Astrocyte (in vitro differentiated cells and primary cell): ENCODE results near the gene CTNNAL1. TPM values are rescaled to one million over a fixed set of nuclear protein-coding genes. Genes with fewer than 3 reads are reported as not detected.

Experiments used
- DNase-seq: peaks from one replicate; pipeline ENCODE4 v3.0.0-alpha.2; 2010; ENCODE audit warnings: low read depth
- FAIRE-seq: peaks from 2 replicates; lab custom pipeline; 2011; peaks lifted over from hg19 to GRCh38; lab: Jason Lieb, UNC
- H2AFZ ChIP-seq: 2 replicates; pipeline ENCODE4 v1.6.0; 2012; ENCODE audit warnings: low read depth, low read length, inconsistent platforms
- H3K27ac ChIP-seq: 2 replicates; pipeline ENCODE4 v1.5.1; 2011; ENCODE audit warnings: low read depth, low read length, inconsistent platforms
- H3K27me3 ChIP-seq: 2 replicates; pipeline ENCODE4 v1.6.0; 2011; ENCODE audit warnings: low read length, inconsistent platforms; ENCODE audit not compliant: insufficient read depth
- H3K36me3 ChIP-seq: 2 replicates; pipeline ENCODE4 v1.5.1; 2011; ENCODE audit warnings: low read length, inconsistent platforms; ENCODE audit not compliant: insufficient read depth
- H3K4me1 ChIP-seq: 2 replicates; pipeline ENCODE4 v1.5.1; 2011; ENCODE audit warnings: low read length, inconsistent platforms; ENCODE audit not compliant: insufficient read depth
- H3K4me2 ChIP-seq: 2 replicates; pipeline ENCODE4 v1.6.0; 2012; ENCODE audit warnings: low read length, inconsistent platforms
- H3K4me3 ChIP-seq: 2 replicates; pipeline ENCODE4 v1.5.1; 2011; ENCODE audit warnings: low read depth, mild to moderate bottlenecking, low read length, inconsistent platforms; ENCODE audit not compliant: insufficient read depth
- H3K79me2 ChIP-seq: 2 replicates; pipeline ENCODE4 v1.6.0; 2012; ENCODE audit warnings: mild to moderate bottlenecking, low read length, inconsistent platforms; ENCODE audit not compliant: insufficient read depth
- H3K9ac ChIP-seq: 2 replicates; pipeline ENCODE4 v1.6.0; 2012; ENCODE audit warnings: mild to moderate bottlenecking, low read length, inconsistent platforms
- H3K9me3 ChIP-seq: 2 replicates; pipeline ENCODE4 v1.5.1; 2012; ENCODE audit warnings: low read depth, mild to moderate bottlenecking, low read length, inconsistent platforms; ENCODE audit not compliant: insufficient read depth
- H4K20me1 ChIP-seq: 2 replicates; pipeline ENCODE4 v1.6.0; 2012; ENCODE audit warnings: low read length, inconsistent platforms; ENCODE audit not compliant: insufficient read depth
- H3K27ac Mint-ChIP-seq: one replicate; pipeline ENCODE4 v1.8.0; 2021; ENCODE audit warnings: mild to moderate bottlenecking, mixed read lengths; ENCODE audit not compliant: unreplicated experiment
- H3K27me3 Mint-ChIP-seq: one replicate; pipeline ENCODE4 v1.8.0; 2021; ENCODE audit warnings: low read depth, mixed read lengths; ENCODE audit not compliant: unreplicated experiment
- H3K36me3 Mint-ChIP-seq: one replicate; pipeline ENCODE4 v1.8.0; 2021; ENCODE audit warnings: low read depth, mixed read lengths; ENCODE audit not compliant: unreplicated experiment
- H3K4me1 Mint-ChIP-seq: one replicate; pipeline ENCODE4 v1.8.0; 2021; ENCODE audit warnings: low read depth, mixed read lengths; ENCODE audit not compliant: unreplicated experiment
- H3K4me3 Mint-ChIP-seq: one replicate; pipeline ENCODE4 v1.8.0; 2021; ENCODE audit warnings: mild to moderate bottlenecking, moderate library complexity, mixed read lengths; ENCODE audit not compliant: unreplicated experiment
- H3K9me3 Mint-ChIP-seq: one replicate; pipeline ENCODE4 v1.8.0; 2021; ENCODE audit warnings: mild to moderate bottlenecking, mixed read lengths; ENCODE audit not compliant: unreplicated experiment
- CTCF ChIP-seq: IDR thresholded peaks from 2 replicates; pipeline ENCODE4 v1.5.1; 2011; ENCODE audit warnings: low read depth, mild to moderate bottlenecking, inconsistent platforms, low read length, moderate library complexity; ENCODE audit not compliant: insufficient read depth
- EZH2 ChIP-seq: IDR thresholded peaks from 2 replicates; pipeline ENCODE4 v1.6.1; 2012; ENCODE audit warnings: mild to moderate bottlenecking, low read length, inconsistent platforms; ENCODE audit not compliant: insufficient read depth
- total RNA-seq: library from RNA; stranded (reverse); gene quantifications from 2 replicates; pipeline ENCODE4 v1.2.1, GENCODE V29; 2021

Gene CTNNAL1
- total RNA-seq, 1 donor from 2014 or later, result 35.1 TPM

DNA sequence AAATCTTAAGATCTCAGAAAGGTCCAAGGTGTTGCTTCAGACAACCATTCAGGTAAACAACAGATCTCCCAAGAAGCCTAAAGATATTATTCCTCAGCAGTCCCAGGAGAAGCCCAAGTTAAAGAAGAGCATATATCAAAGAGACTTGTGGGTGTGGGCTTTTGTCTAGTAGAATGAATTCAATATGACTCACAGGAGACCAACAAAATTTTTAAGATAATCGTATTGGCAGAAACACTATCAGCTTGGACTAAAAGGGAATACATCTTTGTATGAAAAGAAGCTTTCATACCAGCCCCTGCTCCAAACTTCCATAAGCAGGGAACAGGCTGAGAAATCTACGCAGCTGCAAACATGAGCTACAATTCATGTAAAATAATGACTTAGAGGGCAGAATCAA lies 10.2 kb downstream of the CTNNAL1 start:
- Histone ChIP-seq H3K4me2 (no peak overlapping the region), H3K27me3 (no peaks in the 10 kb centered on the region), H3K9me3 (peaks cover 5% of the 10 kb centered on the region), H3K27ac (no peak overlapping the region), H4K20me1 (peaks cover 40% of the 10 kb centered on the region), H3K36me3 (no peaks in the 10 kb centered on the region), H3K79me2 (peaks cover 88% of the 10 kb centered on the region), H3K9ac (no peak overlapping the region), H3K4me3 (no peak overlapping the region), H3K4me1 (peaks cover 5% of the 10 kb centered on the region), H2AFZ (no peak overlapping the region)
- Mint-ChIP-seq H3K36me3 (peaks cover 11% of the 10 kb centered on the region), H3K27me3 (no peaks in the 10 kb centered on the region), H3K9me3 (peaks cover 9% of the 10 kb centered on the region), H3K4me1 (peaks cover 10% of the 10 kb centered on the region), H3K4me3 (no peak overlapping the region), H3K27ac (no peak overlapping the region)
- peak; percentile 9 for FAIRE-seq
- no peak for DNase-seq
- TF ChIP-seq CTCF (no peak), EZH2 (no peak)

GRCh38 chr9:109002141-109002540 lies 11.2 kb downstream of the CTNNAL1 start:
- no peak overlapping the region for H3K27ac ChIP-seq
- H3K9me3 Mint-ChIP-seq, result peaks cover 9% of the 10 kb centered on the region
- H3K4me1 Mint-ChIP-seq, result peaks cover 8% of the 10 kb centered on the region
- H3K4me1 ChIP-seq, result peaks cover 5% of the 10 kb centered on the region
- DNase-seq, result no peak
- no peak overlapping the region for H3K9ac ChIP-seq
- H2AFZ ChIP-seq, result no peak overlapping the region
- peaks cover 16% of the 10 kb centered on the region for H3K36me3 Mint-ChIP-seq
- H4K20me1 ChIP-seq, result peaks cover 47% of the 10 kb centered on the region
- no peak for FAIRE-seq
- H3K36me3 ChIP-seq, result no peaks in the 10 kb centered on the region
- TF ChIP-seq EZH2, result no peak
- TF ChIP-seq CTCF, result no peak
- H3K27ac Mint-ChIP-seq, result no peak overlapping the region
- no peak overlapping the region for H3K4me2 ChIP-seq
- H3K9me3 ChIP-seq, result peaks cover 5% of the 10 kb centered on the region
- H3K4me3 Mint-ChIP-seq, result no peak overlapping the region
- no peaks in the 10 kb centered on the region for H3K27me3 Mint-ChIP-seq
- peaks cover 88% of the 10 kb centered on the region for H3K79me2 ChIP-seq
- H3K4me3 ChIP-seq, result no peak overlapping the region
- H3K27me3 ChIP-seq, result no peaks in the 10 kb centered on the region

GRCh38 chr9:109001275-109001676 lies 12.0 kb downstream of the CTNNAL1 start:
- TF ChIP-seq EZH2 (no peak), CTCF (no peak)
- no peaks in the 10 kb centered on the region for H3K27me3 Mint-ChIP-seq
- H3K79me2 ChIP-seq, result peaks cover 87% of the 10 kb centered on the region
- no peak overlapping the region for H3K4me3 Mint-ChIP-seq
- H3K4me1 Mint-ChIP-seq, result peaks cover 8% of the 10 kb centered on the region
- peak; percentile 94 for DNase-seq
- H2AFZ ChIP-seq, result no peak overlapping the region
- peaks cover 18% of the 10 kb centered on the region for H3K36me3 Mint-ChIP-seq
- H3K9me3 ChIP-seq, result peaks cover 5% of the 10 kb centered on the region
- no peak overlapping the region for H3K4me3 ChIP-seq
- no peak overlapping the region for H3K9ac ChIP-seq
- peaks cover 9% of the 10 kb centered on the region for H3K9me3 Mint-ChIP-seq
- H3K27ac ChIP-seq, result peak overlapping the region; percentile 59
- no peaks in the 10 kb centered on the region for H3K36me3 ChIP-seq
- H3K4me1 ChIP-seq, result peaks cover 5% of the 10 kb centered on the region
- H3K27me3 ChIP-seq, result no peaks in the 10 kb centered on the region
- peak overlapping the region; percentile 49 for H3K4me2 ChIP-seq
- peak overlapping the region; percentile 29 for H3K27ac Mint-ChIP-seq
- peaks cover 42% of the 10 kb centered on the region for H4K20me1 ChIP-seq
- FAIRE-seq, result peak; percentile 97
